Measurements from ENCODE around the gene SNCA.

DNA sequence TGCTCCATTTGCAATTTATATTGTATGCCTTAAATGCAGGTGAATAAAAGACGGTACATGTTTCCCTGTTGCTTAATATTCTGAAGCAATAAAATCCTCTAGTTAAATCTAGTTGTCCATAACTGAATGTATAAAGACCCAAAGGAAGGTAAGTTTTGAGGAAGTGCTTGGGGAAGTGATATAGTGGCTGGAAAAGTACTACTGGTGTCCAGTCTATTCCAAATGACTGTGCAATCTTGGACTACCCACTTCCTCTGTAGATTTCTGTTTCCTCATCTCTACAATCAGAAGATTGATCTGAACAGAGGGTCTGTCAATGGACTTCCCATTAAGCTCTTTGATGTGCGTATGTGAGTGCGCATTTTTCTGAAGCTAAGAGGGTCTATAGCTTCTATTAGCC is 17.0 kb downstream of the SNCA start:
- TF ChIP-seq, protein P1, sequence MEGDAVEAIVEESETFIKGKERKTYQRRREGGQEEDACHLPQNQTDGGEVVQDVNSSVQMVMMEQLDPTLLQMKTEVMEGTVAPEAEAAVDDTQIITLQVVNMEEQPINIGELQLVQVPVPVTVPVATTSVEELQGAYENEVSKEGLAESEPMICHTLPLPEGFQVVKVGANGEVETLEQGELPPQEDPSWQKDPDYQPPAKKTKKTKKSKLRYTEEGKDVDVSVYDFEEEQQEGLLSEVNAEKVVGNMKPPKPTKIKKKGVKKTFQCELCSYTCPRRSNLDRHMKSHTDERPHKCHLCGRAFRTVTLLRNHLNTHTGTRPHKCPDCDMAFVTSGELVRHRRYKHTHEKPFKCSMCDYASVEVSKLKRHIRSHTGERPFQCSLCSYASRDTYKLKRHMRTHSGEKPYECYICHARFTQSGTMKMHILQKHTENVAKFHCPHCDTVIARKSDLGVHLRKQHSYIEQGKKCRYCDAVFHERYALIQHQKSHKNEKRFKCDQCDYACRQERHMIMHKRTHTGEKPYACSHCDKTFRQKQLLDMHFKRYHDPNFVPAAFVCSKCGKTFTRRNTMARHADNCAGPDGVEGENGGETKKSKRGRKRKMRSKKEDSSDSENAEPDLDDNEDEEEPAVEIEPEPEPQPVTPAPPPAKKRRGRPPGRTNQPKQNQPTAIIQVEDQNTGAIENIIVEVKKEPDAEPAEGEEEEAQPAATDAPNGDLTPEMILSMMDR (tag by site-specific recombination; IDR thresholded peaks at IDR 0.05), result no peak
- TF ChIP-seq ZNF768 (tag by site-specific recombination; IDR thresholded peaks at IDR 0.05), result no peak
- no peak for TF ChIP-seq ZNF404 (tag by site-specific recombination; IDR thresholded peaks at IDR 0.05)
- TF ChIP-seq KLF1 (tag by site-specific recombination; IDR thresholded peaks at IDR 0.05), result no peak
- no peak for TF ChIP-seq ZBTB20 (tag by site-specific recombination; IDR thresholded peaks at IDR 0.05)
- TF ChIP-seq, protein P2, sequence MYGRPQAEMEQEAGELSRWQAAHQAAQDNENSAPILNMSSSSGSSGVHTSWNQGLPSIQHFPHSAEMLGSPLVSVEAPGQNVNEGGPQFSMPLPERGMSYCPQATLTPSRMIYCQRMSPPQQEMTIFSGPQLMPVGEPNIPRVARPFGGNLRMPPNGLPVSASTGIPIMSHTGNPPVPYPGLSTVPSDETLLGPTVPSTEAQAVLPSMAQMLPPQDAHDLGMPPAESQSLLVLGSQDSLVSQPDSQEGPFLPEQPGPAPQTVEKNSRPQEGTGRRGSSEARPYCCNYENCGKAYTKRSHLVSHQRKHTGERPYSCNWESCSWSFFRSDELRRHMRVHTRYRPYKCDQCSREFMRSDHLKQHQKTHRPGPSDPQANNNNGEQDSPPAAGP (tag by site-specific recombination; IDR thresholded peaks at IDR 0.05), result no peak
- TF ChIP-seq ZNF26 (tag by site-specific recombination; IDR thresholded peaks at IDR 0.05), result no peak
- TF ChIP-seq TRIM28 (IDR thresholded peaks at IDR 0.05; ENCODE audit: borderline replicate concordance, low read length), result no peak
- TF ChIP-seq ZNF311 (tag by site-specific recombination; IDR thresholded peaks at IDR 0.05; ENCODE audit: borderline replicate concordance), result no peak
- no peak for TF ChIP-seq ZNF324 (tag by site-specific recombination; IDR thresholded peaks at IDR 0.05)
- no peak for TF ChIP-seq HOXA7 (CRISPR knock-in tag; IDR thresholded peaks at IDR 0.05; ENCODE audit: borderline replicate concordance)
- TF ChIP-seq ZNF585B (tag by site-specific recombination; IDR thresholded peaks at IDR 0.05), result no peak
- TF ChIP-seq ZNF350 (tag by site-specific recombination; IDR thresholded peaks at IDR 0.05), result no peak

All from HEK293 (cell line).